WERI-Rb-1 (cell line): Measurements from ENCODE around the gene HUNK.
"Not testable (repeated sequence)": the region's sequence is repeated elsewhere in the genome, so short reads cannot be mapped to it uniquely, and the experiment has no call there.

Experiments
- DNase-seq: peaks from one replicate; pipeline ENCODE4 v3.0.0-alpha.2; 2020
- H3K27ac ChIP-seq: fragments of 250-450 bp; sonication (Bioruptor Pico); 2 replicates; pipeline ENCODE4 v1.5.1; 2020; ENCODE audit warnings: mild to moderate bottlenecking, moderate library complexity
- H3K27me3 ChIP-seq: fragments of 250-450 bp; sonication (Bioruptor Pico); 2 replicates; pipeline ENCODE4 v1.5.1; 2021; ENCODE audit warnings: mild to moderate bottlenecking, low read depth, moderate library complexity; ENCODE audit not compliant: insufficient read depth, severe bottlenecking
- H3K36me3 ChIP-seq: fragments of 250-450 bp; sonication (Bioruptor Pico); 2 replicates; pipeline ENCODE4 v1.5.1; 2020; ENCODE audit warnings: mild to moderate bottlenecking, moderate library complexity
- H3K4me3 ChIP-seq: 2 replicates; pipeline ENCODE4 v1.5.1; 2011; ENCODE audit warnings: low read depth, mild to moderate bottlenecking, control low read depth, low read length
- H3K9me3 ChIP-seq: fragments of 250-450 bp; sonication (Bioruptor Pico); 2 replicates; pipeline ENCODE4 v1.5.1; 2021; ENCODE audit warnings: mild to moderate bottlenecking, moderate library complexity; ENCODE audit not compliant: severe bottlenecking
- CTCF ChIP-seq: IDR thresholded peaks from 2 replicates; pipeline ENCODE4 v1.5.1; 2011; ENCODE audit warnings: low read depth, mild to moderate bottlenecking, control low read depth, inconsistent platforms, low read length

Gene HUNK

GRCh38 chr21:31943561-31943960, 70.7 kb downstream of the HUNK start:
- Histone ChIP-seq H3K36me3 (peaks cover 56% of the 10 kb centered on the region), H3K27me3 (no peaks in the 10 kb centered on the region), H3K4me3 (no peak overlapping the region), H3K27ac (no peak overlapping the region), H3K9me3 (no peaks in the 10 kb centered on the region)
- no peak for TF ChIP-seq CTCF
- DNase-seq, result no peak

- Histone ChIP-seq H3K36me3 (peaks cover 72% of the 10 kb centered on the region), H3K27me3 (no peaks in the 10 kb centered on the region), H3K27ac (peak overlapping the region; percentile 23; the same call in 1 of the 2 replicates), H3K4me3 (no peak overlapping the region), H3K9me3 (no peaks in the 10 kb centered on the region)
- no peak for DNase-seq
- TF ChIP-seq CTCF, result no peak
Measured at GRCh38 chr21:31945141-31945540, 72.3 kb downstream of the HUNK start.

- no peak for TF ChIP-seq CTCF
- no peak for DNase-seq
- Histone ChIP-seq H3K27ac (peak overlapping the region; percentile 23; the same call in 1 of the 2 replicates), H3K36me3 (peaks cover 72% of the 10 kb centered on the region), H3K27me3 (no peaks in the 10 kb centered on the region), H3K4me3 (no peak overlapping the region), H3K9me3 (no peaks in the 10 kb centered on the region)
Measured at GRCh38 chr21:31945546-31945945, 72.7 kb downstream of the HUNK start.

- H3K36me3 ChIP-seq, result peaks cover 72% of the 10 kb centered on the region
- no peak overlapping the region for H3K4me3 ChIP-seq
- no peaks in the 10 kb centered on the region for H3K27me3 ChIP-seq
- DNase-seq, result no peak
- no peak overlapping the region for H3K27ac ChIP-seq
- TF ChIP-seq CTCF, result no peak
- no peaks in the 10 kb centered on the region for H3K9me3 ChIP-seq
Measured at GRCh38 chr21:31946231-31946630, 73.4 kb downstream of the HUNK start.

GRCh38 chr21:31946876-31947550, 74.2 kb downstream of the HUNK start:
- not testable (repeated sequence) for H3K9me3 ChIP-seq, H3K4me3 ChIP-seq, DNase-seq, H3K27me3 ChIP-seq, H3K27ac ChIP-seq
- peaks cover 75% of the 10 kb centered on the region for H3K36me3 ChIP-seq

- H3K27me3 ChIP-seq, result no peaks in the 10 kb centered on the region
- peaks cover 65% of the 10 kb centered on the region for H3K36me3 ChIP-seq
- H3K4me3 ChIP-seq, result no peak overlapping the region
- H3K27ac ChIP-seq, result no peak overlapping the region
- TF ChIP-seq CTCF, result no peak
- H3K9me3 ChIP-seq, result no peaks in the 10 kb centered on the region
- DNase-seq, result no peak
Measured at GRCh38 chr21:31948676-31949075, 75.9 kb downstream of the HUNK start.
